DND-41 (cell line): ENCODE results near the gene CNR1.

Experiments
- ATAC-seq: fragments of 200-7000 bp; cut with Tn5 transposase; 3 replicates; pipeline ENCODE4 v1.9.1; 2021; ENCODE audit warnings: low read depth; ENCODE audit not compliant: insufficient read depth
- DNase-seq: peaks from one replicate; pipeline ENCODE4 v3.0.0-alpha.2; 2020
- H2AFZ ChIP-seq: 2 replicates; pipeline ENCODE4 v1.6.0; 2012; ENCODE audit warnings: low read depth, low read length
- H3K27ac ChIP-seq: 2 replicates; pipeline ENCODE4 v1.5.1; 2012; ENCODE audit warnings: low read length, inconsistent platforms
- H3K27me3 ChIP-seq: fragments of 200-600 bp; sonication (generic); 2 replicates; pipeline ENCODE4 v1.6.0; 2012; ENCODE audit warnings: low read length, mild to moderate bottlenecking, inconsistent platforms; ENCODE audit not compliant: insufficient read depth, poor library complexity
- H3K36me3 ChIP-seq: 2 replicates; pipeline ENCODE4 v1.5.1; 2012; ENCODE audit warnings: low read length, inconsistent platforms; ENCODE audit not compliant: insufficient read depth
- H3K4me1 ChIP-seq: 2 replicates; pipeline ENCODE4 v1.5.1; 2012; ENCODE audit warnings: mild to moderate bottlenecking, low read length; ENCODE audit not compliant: insufficient read depth
- H3K4me2 ChIP-seq: 2 replicates; pipeline ENCODE4 v1.6.0; 2012; ENCODE audit warnings: mild to moderate bottlenecking, moderate library complexity, low read length, inconsistent platforms; ENCODE audit not compliant: insufficient read depth
- H3K4me3 ChIP-seq, 2 experiments: fragments of 200-600 bp in 1 of 2; shearing (Covaris generic) in 1 of 2; 2 replicates each; pipeline ENCODE4 v1.5.1; 2012 to 2016; ENCODE audit warnings: inconsistent platforms in 2 of 2, low read length in 2 of 2, mild to moderate bottlenecking in 2 of 2, low read depth in 1 of 2, moderate library complexity in 1 of 2
- H3K79me2 ChIP-seq: 2 replicates; pipeline ENCODE4 v1.6.0; 2012; ENCODE audit warnings: low read length, inconsistent platforms; ENCODE audit not compliant: insufficient read depth
- H3K9ac ChIP-seq: 2 replicates; pipeline ENCODE4 v1.6.0; 2012; ENCODE audit warnings: low read depth, mild to moderate bottlenecking, inconsistent platforms, low read length, moderate library complexity
- H3K9me3 ChIP-seq: 2 replicates; pipeline ENCODE4 v1.5.1; 2012; ENCODE audit warnings: low read length, moderate library complexity, mild to moderate bottlenecking, inconsistent platforms; ENCODE audit not compliant: insufficient read depth, severe bottlenecking
- H4K20me1 ChIP-seq: 2 replicates; pipeline ENCODE4 v1.6.0; 2012; ENCODE audit warnings: low read length; ENCODE audit not compliant: insufficient read depth
- CTCF ChIP-seq: IDR thresholded peaks from 2 replicates; pipeline ENCODE4 v1.5.1; 2012; ENCODE audit warnings: borderline replicate concordance, low read length, moderate library complexity, mild to moderate bottlenecking; ENCODE audit not compliant: poor library complexity, severe bottlenecking; ENCODE audit errors: extremely low read depth
- EZH2 ChIP-seq: IDR thresholded peaks from 3 replicates; pipeline ENCODE4 v1.6.1; 2012; ENCODE audit warnings: borderline replicate concordance, low read depth, mild to moderate bottlenecking, moderate library complexity, low read length, inconsistent platforms; ENCODE audit not compliant: severe bottlenecking

CNR1 gene

GRCh38 chr6:88145298-88145963 is 20.7 kb downstream of the CNR1 start:
- Histone ChIP-seq H3K27me3 (no peaks in the 10 kb centered on the region), H3K36me3 (no peaks in the 10 kb centered on the region), H3K79me2 (no peaks in the 10 kb centered on the region), H3K4me1 (no peaks in the 10 kb centered on the region), H3K27ac (no peak overlapping the region), H3K9ac (no peak overlapping the region), H3K9me3 (no peaks in the 10 kb centered on the region), H3K4me3 (no peak overlapping the region), H2AFZ (no peak overlapping the region), H3K4me2 (no peak overlapping the region), H4K20me1 (no peaks in the 10 kb centered on the region)
- no peak for ATAC-seq
- no peak for DNase-seq
- TF ChIP-seq CTCF (no peak), EZH2 (no peak)

- H3K27ac ChIP-seq = no peak overlapping the region
- H3K36me3 ChIP-seq = no peaks in the 10 kb centered on the region
- no peak for ATAC-seq
- no peak for DNase-seq
- no peak overlapping the region for H2AFZ ChIP-seq
- TF ChIP-seq EZH2 (no peak), CTCF (no peak)
- H3K4me3 ChIP-seq = no peak overlapping the region
- no peak overlapping the region for H3K9ac ChIP-seq
- no peak overlapping the region for H3K4me2 ChIP-seq
- no peaks in the 10 kb centered on the region for H3K9me3 ChIP-seq
- no peaks in the 10 kb centered on the region for H3K79me2 ChIP-seq
- H4K20me1 ChIP-seq = no peaks in the 10 kb centered on the region
- H3K4me1 ChIP-seq = no peaks in the 10 kb centered on the region
- no peaks in the 10 kb centered on the region for H3K27me3 ChIP-seq
Observed at GRCh38 chr6:88144637-88145297, 21.4 kb downstream of the CNR1 start.

- Histone ChIP-seq H3K4me1 (no peaks in the 10 kb centered on the region), H3K9me3 (no peaks in the 10 kb centered on the region), H2AFZ (no peak overlapping the region), H3K36me3 (no peaks in the 10 kb centered on the region), H3K9ac (no peak overlapping the region), H3K27me3 (no peaks in the 10 kb centered on the region), H3K79me2 (no peaks in the 10 kb centered on the region), H3K4me3 (no peak overlapping the region), H3K27ac (no peak overlapping the region), H3K4me2 (no peak overlapping the region), H4K20me1 (no peaks in the 10 kb centered on the region)
- DNase-seq (no peak), ATAC-seq (no peak)
- TF ChIP-seq EZH2 (no peak), CTCF (no peak)
Observed at GRCh38 chr6:88143421-88144157, 22.6 kb downstream of the CNR1 start.
